ENCODE results near the gene MICAL2. TPM values are rescaled to one million over a fixed set of nuclear protein-coding genes. Genes with fewer than 3 reads are reported as not detected.

Gene MICAL2
- total RNA-seq, 3 donors from 2014 or later: 263 to 384 (median 312) TPM

GRCh38 chr11:12071574-12071973, 38.8 kb upstream of the MICAL2 start:
- Histone ChIP-seq H3K4me3 (no peak overlapping the region), H3K36me3 (ENCODE audit: low read depth) (no peaks in the 10 kb centered on the region), H3K9me3 (no peaks in the 10 kb centered on the region), H3K4me1 (ENCODE audit: low read depth) (peaks cover 10% of the 10 kb centered on the region)
- DNase-seq (no peak), ATAC-seq (no peak)
- intact Hi-C loops (cut with DNase I, micrococcal nuclease): no loop called here
- TF ChIP-seq CTCF (IDR thresholded peaks at IDR 0.05): no peak

- intact Hi-C loops (cut with DNase I, micrococcal nuclease): no loop called here
- no peak for ATAC-seq
- H3K9me3 ChIP-seq: no peaks in the 10 kb centered on the region
- H3K4me1 ChIP-seq (ENCODE audit: low read depth): no peaks in the 10 kb centered on the region
- TF ChIP-seq CTCF (IDR thresholded peaks at IDR 0.05): no peak
- H3K36me3 ChIP-seq (ENCODE audit: low read depth): no peaks in the 10 kb centered on the region
- no peak for DNase-seq
- no peak overlapping the region for H3K4me3 ChIP-seq
Observed at GRCh38 chr11:12073436-12073835, 37.0 kb upstream of the MICAL2 start.

- intact Hi-C loops (cut with DNase I, micrococcal nuclease): no loop called here
- H3K4me1 ChIP-seq (ENCODE audit: low read depth): no peaks in the 10 kb centered on the region
- H3K4me3 ChIP-seq: no peak overlapping the region
- ATAC-seq: no peak
- H3K9me3 ChIP-seq: no peaks in the 10 kb centered on the region
- no peaks in the 10 kb centered on the region for H3K36me3 ChIP-seq (ENCODE audit: low read depth)
- no peak for TF ChIP-seq CTCF (IDR thresholded peaks at IDR 0.05)
- DNase-seq: no peak
Observed at GRCh38 chr11:12073886-12074285, 36.5 kb upstream of the MICAL2 start.

- Histone ChIP-seq H3K36me3 (ENCODE audit: low read depth) (no peaks in the 10 kb centered on the region), H3K9me3 (no peaks in the 10 kb centered on the region), H3K4me3 (no peak overlapping the region), H3K4me1 (ENCODE audit: low read depth) (no peaks in the 10 kb centered on the region)
- intact Hi-C loops (cut with DNase I, micrococcal nuclease): no loop called here
- DNase-seq: no peak
- no peak for TF ChIP-seq CTCF (IDR thresholded peaks at IDR 0.05)
- ATAC-seq: no peak
Observed at GRCh38 chr11:12074529-12075195, 35.7 kb upstream of the MICAL2 start.

GRCh38 chr11:12075291-12075690, 35.1 kb upstream of the MICAL2 start:
- Histone ChIP-seq H3K4me1 (ENCODE audit: low read depth) (no peaks in the 10 kb centered on the region), H3K9me3 (no peaks in the 10 kb centered on the region), H3K4me3 (no peak overlapping the region), H3K36me3 (ENCODE audit: low read depth) (no peaks in the 10 kb centered on the region)
- DNase-seq: no peak
- intact Hi-C loops (cut with DNase I, micrococcal nuclease): no loop called here
- TF ChIP-seq CTCF (IDR thresholded peaks at IDR 0.05): no peak
- ATAC-seq: no peak
